ENCODE measurements around the gene REM1.

DNA sequence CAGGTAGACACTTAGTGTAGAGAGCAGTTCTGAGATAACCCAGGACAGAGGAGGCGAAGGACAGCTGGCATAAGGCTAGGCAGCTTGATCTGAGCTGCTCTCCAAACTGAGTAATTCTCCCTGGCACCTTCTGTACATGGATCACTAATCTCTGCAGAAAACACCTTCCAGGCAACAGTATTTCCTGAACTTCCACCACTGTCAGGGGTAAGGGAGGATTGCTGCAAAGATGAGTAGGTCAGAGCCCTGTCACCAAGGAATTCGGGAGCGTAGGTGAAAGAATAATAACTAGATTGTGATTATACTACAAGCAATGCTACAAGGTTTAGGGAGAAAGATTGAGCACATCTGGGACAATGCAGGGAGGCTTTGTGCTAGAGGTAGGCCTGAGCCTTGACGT, 41.1 kb downstream of the REM1 start:
- TF ChIP-seq POLR2A (IDR thresholded peaks at IDR 0.05) = no peak
- TF ChIP-seq, protein P1, sequence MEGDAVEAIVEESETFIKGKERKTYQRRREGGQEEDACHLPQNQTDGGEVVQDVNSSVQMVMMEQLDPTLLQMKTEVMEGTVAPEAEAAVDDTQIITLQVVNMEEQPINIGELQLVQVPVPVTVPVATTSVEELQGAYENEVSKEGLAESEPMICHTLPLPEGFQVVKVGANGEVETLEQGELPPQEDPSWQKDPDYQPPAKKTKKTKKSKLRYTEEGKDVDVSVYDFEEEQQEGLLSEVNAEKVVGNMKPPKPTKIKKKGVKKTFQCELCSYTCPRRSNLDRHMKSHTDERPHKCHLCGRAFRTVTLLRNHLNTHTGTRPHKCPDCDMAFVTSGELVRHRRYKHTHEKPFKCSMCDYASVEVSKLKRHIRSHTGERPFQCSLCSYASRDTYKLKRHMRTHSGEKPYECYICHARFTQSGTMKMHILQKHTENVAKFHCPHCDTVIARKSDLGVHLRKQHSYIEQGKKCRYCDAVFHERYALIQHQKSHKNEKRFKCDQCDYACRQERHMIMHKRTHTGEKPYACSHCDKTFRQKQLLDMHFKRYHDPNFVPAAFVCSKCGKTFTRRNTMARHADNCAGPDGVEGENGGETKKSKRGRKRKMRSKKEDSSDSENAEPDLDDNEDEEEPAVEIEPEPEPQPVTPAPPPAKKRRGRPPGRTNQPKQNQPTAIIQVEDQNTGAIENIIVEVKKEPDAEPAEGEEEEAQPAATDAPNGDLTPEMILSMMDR (IDR thresholded peaks at IDR 0.05) = no peak
